Measurements from ENCODE around the gene ZFHX3. TPM values are rescaled to one million over a fixed set of nuclear protein-coding genes. Genes with fewer than 3 reads are reported as not detected.

Gene ZFHX3
- polyA plus RNA-seq, 1 donor (not counting 4 experiments of a cell fraction or from before 2014, with no cell fraction given), result 1.2 TPM

DNA sequence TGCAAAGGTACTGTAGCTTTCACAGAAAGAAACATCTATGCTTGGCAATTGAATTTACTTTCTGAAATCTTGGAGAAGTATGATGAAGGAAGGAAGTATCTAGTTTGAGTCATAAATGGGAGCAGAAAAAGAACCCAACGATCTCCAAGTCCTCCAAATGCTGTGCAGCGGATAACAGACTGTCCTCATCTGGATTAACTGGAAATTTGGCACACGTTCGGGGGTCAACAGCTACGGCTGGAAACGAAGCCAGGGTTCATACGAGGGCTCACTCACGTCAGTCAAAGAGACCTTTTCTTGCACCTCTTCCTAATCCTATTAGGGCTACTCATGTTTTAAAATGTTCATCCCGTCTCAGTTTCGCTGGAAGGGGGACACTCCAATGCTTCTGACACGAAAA lies 152.0 kb downstream of the ZFHX3 start:
- Histone ChIP-seq H3K4me3 (ENCODE audit: control insufficient read depth in 2 of 3, extremely low read depth in 1 of 3, insufficient read depth in 2 of 3, low read depth in 1 of 3, low read length in 3 of 3) (no peak overlapping the region), H4K20me1 (ENCODE audit: control insufficient read depth, extremely low read depth, insufficient read depth, low read length) (no peaks in the 10 kb centered on the region), H3K9me1 (ENCODE audit: control insufficient read depth, extremely low read depth, insufficient read depth, low read length) (no peaks in the 10 kb centered on the region), H2AFZ (ENCODE audit: control insufficient read depth, low read length) (no peak overlapping the region), H3K79me2 (ENCODE audit: control insufficient read depth, insufficient read depth, low read length) (no peaks in the 10 kb centered on the region), H3K9me3 (ENCODE audit: control insufficient read depth, low read depth, low read length) (no peaks in the 10 kb centered on the region), H3K27ac (ENCODE audit: control insufficient read depth, insufficient read depth, low read length) (no peak overlapping the region), H3K36me3 (ENCODE audit: control insufficient read depth in 2 of 2, extremely low read depth in 1 of 2, insufficient read depth in 2 of 2, low read length in 2 of 2) (no peaks in the 10 kb centered on the region), H3K4me2 (ENCODE audit: control insufficient read depth, extremely low read depth, insufficient read depth, low read depth, low read length) (no peak overlapping the region), H3K9ac (ENCODE audit: control insufficient read depth, extremely low read depth, insufficient read depth, low read length) (no peak overlapping the region), H3K27me3 (ENCODE audit: control insufficient read depth, extremely low read depth, insufficient read depth, low read length) (no peaks in the 10 kb centered on the region), H3K4me1 (ENCODE audit: control insufficient read depth, extremely low read depth, insufficient read depth, low read length) (no peaks in the 10 kb centered on the region)
- DNase-seq (ENCODE audit: low read depth, low spot score) (no peak), FAIRE-seq (no peak)
- dilution Hi-C loops (cut with MboI; ENCODE audit: extremely low pct_ligation_motif_present, low sequenced_read_pairs), result no loop called here
- no peak for TF ChIP-seq EZH2 (IDR thresholded peaks at IDR 0.05; ENCODE audit: low read length)
- TF ChIP-seq, protein P1, sequence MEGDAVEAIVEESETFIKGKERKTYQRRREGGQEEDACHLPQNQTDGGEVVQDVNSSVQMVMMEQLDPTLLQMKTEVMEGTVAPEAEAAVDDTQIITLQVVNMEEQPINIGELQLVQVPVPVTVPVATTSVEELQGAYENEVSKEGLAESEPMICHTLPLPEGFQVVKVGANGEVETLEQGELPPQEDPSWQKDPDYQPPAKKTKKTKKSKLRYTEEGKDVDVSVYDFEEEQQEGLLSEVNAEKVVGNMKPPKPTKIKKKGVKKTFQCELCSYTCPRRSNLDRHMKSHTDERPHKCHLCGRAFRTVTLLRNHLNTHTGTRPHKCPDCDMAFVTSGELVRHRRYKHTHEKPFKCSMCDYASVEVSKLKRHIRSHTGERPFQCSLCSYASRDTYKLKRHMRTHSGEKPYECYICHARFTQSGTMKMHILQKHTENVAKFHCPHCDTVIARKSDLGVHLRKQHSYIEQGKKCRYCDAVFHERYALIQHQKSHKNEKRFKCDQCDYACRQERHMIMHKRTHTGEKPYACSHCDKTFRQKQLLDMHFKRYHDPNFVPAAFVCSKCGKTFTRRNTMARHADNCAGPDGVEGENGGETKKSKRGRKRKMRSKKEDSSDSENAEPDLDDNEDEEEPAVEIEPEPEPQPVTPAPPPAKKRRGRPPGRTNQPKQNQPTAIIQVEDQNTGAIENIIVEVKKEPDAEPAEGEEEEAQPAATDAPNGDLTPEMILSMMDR (optimal IDR thresholded peaks at IDR 0.05 in 1 of 3, IDR thresholded peaks at IDR 0.05 in 1 of 3, conservative IDR thresholded peaks at IDR 0.05 in 1 of 3; ENCODE audit: extremely low read depth in 1 of 3, insufficient read depth in 2 of 3, low read length in 3 of 3), result no peak

DNA sequence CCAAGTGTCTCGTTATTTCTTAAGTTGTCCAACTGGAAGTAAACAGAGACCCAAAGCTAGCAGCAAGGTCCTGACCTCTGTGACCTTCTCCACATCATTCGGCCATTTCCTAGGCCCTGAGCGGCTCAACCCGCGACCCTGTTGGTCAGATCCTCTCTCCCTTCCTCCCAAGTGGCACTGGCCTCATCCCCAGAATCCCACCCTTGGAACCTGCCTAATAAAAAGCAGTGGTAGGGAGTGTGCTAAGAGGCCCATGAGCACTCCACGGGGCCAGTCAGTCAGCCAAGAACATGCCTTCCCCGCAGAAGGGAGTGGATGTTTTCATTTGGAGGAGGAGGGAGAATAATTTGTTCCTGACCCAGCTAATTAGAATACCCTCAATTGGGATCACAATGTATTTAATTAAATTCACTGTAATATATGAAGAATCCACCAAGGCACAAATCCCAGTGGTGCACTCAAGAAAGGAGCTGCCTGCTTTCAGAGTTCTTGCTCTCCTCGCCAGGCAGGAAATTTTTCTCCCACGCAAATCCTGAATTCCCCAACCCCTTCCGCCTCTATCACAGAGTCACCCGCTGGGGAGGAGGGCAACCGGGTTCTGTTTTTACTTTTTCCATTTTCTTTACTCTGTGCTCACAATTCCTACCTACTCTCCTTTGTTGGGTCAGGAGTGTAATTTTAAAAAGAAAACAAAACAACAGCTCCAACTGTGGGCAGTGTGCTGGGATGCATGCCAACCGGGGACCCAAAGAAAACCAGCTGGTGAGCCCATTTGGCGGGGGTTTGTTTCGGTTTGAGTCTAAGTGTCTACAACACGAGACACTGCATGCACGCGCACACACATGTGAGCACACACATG lies 153.4 kb downstream of the ZFHX3 start:
- DNase-seq (ENCODE audit: low read depth, low spot score), result no peak
- H3K4me3 ChIP-seq (ENCODE audit: control insufficient read depth in 2 of 3, extremely low read depth in 1 of 3, insufficient read depth in 2 of 3, low read depth in 1 of 3, low read length in 3 of 3), result no peak overlapping the region
- no peaks in the 10 kb centered on the region for H3K9me1 ChIP-seq (ENCODE audit: control insufficient read depth, extremely low read depth, insufficient read depth, low read length)
- no peaks in the 10 kb centered on the region for H3K4me1 ChIP-seq (ENCODE audit: control insufficient read depth, extremely low read depth, insufficient read depth, low read length)
- no peak overlapping the region for H3K27ac ChIP-seq (ENCODE audit: control insufficient read depth, insufficient read depth, low read length)
- no peaks in the 10 kb centered on the region for H3K27me3 ChIP-seq (ENCODE audit: control insufficient read depth, extremely low read depth, insufficient read depth, low read length)
- dilution Hi-C loops (cut with MboI; ENCODE audit: extremely low pct_ligation_motif_present, low sequenced_read_pairs), result no loop called here
- no peaks in the 10 kb centered on the region for H4K20me1 ChIP-seq (ENCODE audit: control insufficient read depth, extremely low read depth, insufficient read depth, low read length)
- H3K9me3 ChIP-seq (ENCODE audit: control insufficient read depth, low read depth, low read length), result no peaks in the 10 kb centered on the region
- H3K4me2 ChIP-seq (ENCODE audit: control insufficient read depth, extremely low read depth, insufficient read depth, low read depth, low read length), result no peak overlapping the region
- H3K9ac ChIP-seq (ENCODE audit: control insufficient read depth, extremely low read depth, insufficient read depth, low read length), result no peak overlapping the region
- TF ChIP-seq, protein P1 (optimal IDR thresholded peaks at IDR 0.05 in 1 of 3, IDR thresholded peaks at IDR 0.05 in 1 of 3, conservative IDR thresholded peaks at IDR 0.05 in 1 of 3; ENCODE audit: extremely low read depth in 1 of 3, insufficient read depth in 2 of 3, low read length in 3 of 3), result no peak
- TF ChIP-seq EZH2 (IDR thresholded peaks at IDR 0.05; ENCODE audit: low read length), result no peak
- FAIRE-seq, result no peak
- peaks cover 2 to 4% of the 10 kb centered on the region in 2 experiments for H3K36me3 ChIP-seq (ENCODE audit: control insufficient read depth in 2 of 2, extremely low read depth in 1 of 2, insufficient read depth in 2 of 2, low read length in 2 of 2)
- H2AFZ ChIP-seq (ENCODE audit: control insufficient read depth, low read length), result no peak overlapping the region
- no peaks in the 10 kb centered on the region for H3K79me2 ChIP-seq (ENCODE audit: control insufficient read depth, insufficient read depth, low read length)
